Gastroesophageal sphincter (tissue), 4 donors: ENCODE data around the gene SLC6A3. TPM values are rescaled to one million over a fixed set of nuclear protein-coding genes. Genes with fewer than 3 reads are reported as not detected.

Experiments used
- ATAC-seq: fragments of 150-250 bp; one replicate; pipeline ENCODE4 v1.9.1; 2016; ENCODE audit warnings: mild to moderate bottlenecking, moderate library complexity
- H3K27ac ChIP-seq, 4 donors: fragments of 200-600 bp; sonication (generic) in 3 of 4; 1 replicate in 3 of 4; 2 replicates in 1 of 4; pipeline ENCODE4 v1.5.1; 2016 to 2019
- H3K27me3 ChIP-seq: fragments of 200-600 bp; sonication (generic); one replicate; pipeline ENCODE4 v1.5.1; 2019
- H3K36me3 ChIP-seq, 2 donors: fragments of 200-600 bp; sonication (generic); one replicate each; pipeline ENCODE4 v1.5.1; 2019; ENCODE audit warnings: control low read depth in 1 of 2
- H3K4me1 ChIP-seq, 3 donors: fragments of 200-600 bp; sonication (generic); 1 replicate in 2 of 3; 2 replicates in 1 of 3; pipeline ENCODE4 v1.5.1; 2016 to 2019; ENCODE audit warnings: control low read depth in 2 of 3
- H3K4me3 ChIP-seq, 2 donors: fragments of 200-600 bp; sonication (generic); one replicate each; pipeline ENCODE4 v1.5.1; 2019; ENCODE audit warnings: mild to moderate bottlenecking in 1 of 2, moderate library complexity in 1 of 2
- H3K9me3 ChIP-seq, 3 donors: fragments of 200-600 bp; sonication (generic); one replicate each; pipeline ENCODE4 v1.5.1; 2017 to 2019; ENCODE audit warnings: control low read depth in 2 of 3
- EP300 ChIP-seq: sonication (generic); formaldehyde crosslinking; IDR thresholded peaks from one replicate; pipeline ENCODE4 v1.6.1; 2017; ENCODE audit warnings: antibody characterized with exemption, mild to moderate bottlenecking
- POLR2A ChIP-seq, 2 donors: fragments of 450-650 bp; IDR thresholded peaks; one replicate each; pipeline ENCODE4 v1.6.1; 2017; ENCODE audit warnings: antibody characterized with exemption in 2 of 2, mild to moderate bottlenecking in 2 of 2, moderate library complexity in 1 of 2
- POLR2AphosphoS5 ChIP-seq: sonication (generic); formaldehyde crosslinking; IDR thresholded peaks from one replicate; pipeline ENCODE4 v1.6.1; 2017; ENCODE audit warnings: antibody characterized with exemption
- WGBS, 2 donors: methylation state at CpG; one replicate each; pipeline ENCODE4 v1.1.5; 2018; ENCODE audit warnings: low coverage in 1 of 2; 5-methylcytosine and 5-hydroxymethylcytosine counted together
- total RNA-seq, 4 donors: library from RNA; depleted of rRNA; stranded (reverse); fragments of >200 nt; gene quantifications; one replicate each; pipeline ENCODE4 v1.1.0, GENCODE V29; 2016
- TF ChIP-seq, protein P1 (sequence below), 4 experiments: fragments of 200-600 bp in 2 of 4; fragments of 450-650 bp in 2 of 4; sonication (generic) in 1 of 4; IDR thresholded peaks; one replicate each; pipeline ENCODE4 v1.5.1; 2017 to 2019; ENCODE audit warnings: antibody characterized with exemption in 4 of 4, mild to moderate bottlenecking in 2 of 4, moderate library complexity in 2 of 4

Gene SLC6A3
- total RNA-seq, 4 donors from 2014 or later, result not detected

DNA sequence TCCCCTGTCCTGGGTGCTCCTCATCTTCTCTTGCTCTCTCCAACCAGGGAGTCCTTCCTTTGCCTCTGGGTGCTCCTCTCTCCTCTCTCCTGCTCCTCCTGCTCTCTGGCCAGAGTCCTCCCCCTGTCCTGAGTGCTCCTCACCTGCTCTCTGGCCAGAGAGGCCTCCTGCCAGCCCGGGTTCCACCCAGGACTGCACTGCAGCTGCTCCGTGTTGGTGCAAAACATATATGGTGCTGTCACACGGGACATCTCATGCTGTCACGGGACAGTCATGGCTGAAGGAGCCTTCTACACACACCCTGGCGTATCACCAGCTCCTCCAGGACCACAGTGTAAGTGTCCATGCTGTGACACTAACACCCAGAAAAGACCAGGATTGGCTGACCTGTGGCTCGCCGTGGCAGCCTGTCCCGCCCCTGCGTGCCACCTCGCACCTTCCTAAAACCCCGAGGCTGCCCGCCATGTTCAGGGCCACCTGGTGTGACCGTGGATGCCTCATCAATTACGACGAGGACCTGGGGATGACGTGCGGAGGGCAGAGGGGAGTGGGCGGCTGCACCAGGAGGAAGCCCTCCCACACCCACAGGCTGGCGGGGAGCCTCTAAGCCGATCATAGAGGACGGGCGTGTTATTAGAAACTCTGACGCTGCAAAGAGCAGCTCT, 27.9 kb upstream of the SLC6A3 start:
- WGBS, 2 donors, result 93% methylated on average over 3 of the region's 23 CpGs; no CpG with 5 or more reads in 1 of the 2 donors
- Histone ChIP-seq H3K36me3 (peaks cover 0 to 95% of the 10 kb centered on the region in 2 donors), H3K27me3 (no peaks in the 10 kb centered on the region), H3K9me3 (no peaks in the 10 kb centered on the region), H3K4me1 (no peaks in the 10 kb centered on the region), H3K4me3 (no peak overlapping the region), H3K27ac (no peak overlapping the region)
- no peak for ATAC-seq
- no peak for TF ChIP-seq POLR2AphosphoS5
- no peak for TF ChIP-seq EP300
- TF ChIP-seq, protein P1, sequence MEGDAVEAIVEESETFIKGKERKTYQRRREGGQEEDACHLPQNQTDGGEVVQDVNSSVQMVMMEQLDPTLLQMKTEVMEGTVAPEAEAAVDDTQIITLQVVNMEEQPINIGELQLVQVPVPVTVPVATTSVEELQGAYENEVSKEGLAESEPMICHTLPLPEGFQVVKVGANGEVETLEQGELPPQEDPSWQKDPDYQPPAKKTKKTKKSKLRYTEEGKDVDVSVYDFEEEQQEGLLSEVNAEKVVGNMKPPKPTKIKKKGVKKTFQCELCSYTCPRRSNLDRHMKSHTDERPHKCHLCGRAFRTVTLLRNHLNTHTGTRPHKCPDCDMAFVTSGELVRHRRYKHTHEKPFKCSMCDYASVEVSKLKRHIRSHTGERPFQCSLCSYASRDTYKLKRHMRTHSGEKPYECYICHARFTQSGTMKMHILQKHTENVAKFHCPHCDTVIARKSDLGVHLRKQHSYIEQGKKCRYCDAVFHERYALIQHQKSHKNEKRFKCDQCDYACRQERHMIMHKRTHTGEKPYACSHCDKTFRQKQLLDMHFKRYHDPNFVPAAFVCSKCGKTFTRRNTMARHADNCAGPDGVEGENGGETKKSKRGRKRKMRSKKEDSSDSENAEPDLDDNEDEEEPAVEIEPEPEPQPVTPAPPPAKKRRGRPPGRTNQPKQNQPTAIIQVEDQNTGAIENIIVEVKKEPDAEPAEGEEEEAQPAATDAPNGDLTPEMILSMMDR (IDR thresholded peaks at IDR 0.05), result no peak
- TF ChIP-seq POLR2A (IDR thresholded peaks at IDR 0.05), result no peak

DNA sequence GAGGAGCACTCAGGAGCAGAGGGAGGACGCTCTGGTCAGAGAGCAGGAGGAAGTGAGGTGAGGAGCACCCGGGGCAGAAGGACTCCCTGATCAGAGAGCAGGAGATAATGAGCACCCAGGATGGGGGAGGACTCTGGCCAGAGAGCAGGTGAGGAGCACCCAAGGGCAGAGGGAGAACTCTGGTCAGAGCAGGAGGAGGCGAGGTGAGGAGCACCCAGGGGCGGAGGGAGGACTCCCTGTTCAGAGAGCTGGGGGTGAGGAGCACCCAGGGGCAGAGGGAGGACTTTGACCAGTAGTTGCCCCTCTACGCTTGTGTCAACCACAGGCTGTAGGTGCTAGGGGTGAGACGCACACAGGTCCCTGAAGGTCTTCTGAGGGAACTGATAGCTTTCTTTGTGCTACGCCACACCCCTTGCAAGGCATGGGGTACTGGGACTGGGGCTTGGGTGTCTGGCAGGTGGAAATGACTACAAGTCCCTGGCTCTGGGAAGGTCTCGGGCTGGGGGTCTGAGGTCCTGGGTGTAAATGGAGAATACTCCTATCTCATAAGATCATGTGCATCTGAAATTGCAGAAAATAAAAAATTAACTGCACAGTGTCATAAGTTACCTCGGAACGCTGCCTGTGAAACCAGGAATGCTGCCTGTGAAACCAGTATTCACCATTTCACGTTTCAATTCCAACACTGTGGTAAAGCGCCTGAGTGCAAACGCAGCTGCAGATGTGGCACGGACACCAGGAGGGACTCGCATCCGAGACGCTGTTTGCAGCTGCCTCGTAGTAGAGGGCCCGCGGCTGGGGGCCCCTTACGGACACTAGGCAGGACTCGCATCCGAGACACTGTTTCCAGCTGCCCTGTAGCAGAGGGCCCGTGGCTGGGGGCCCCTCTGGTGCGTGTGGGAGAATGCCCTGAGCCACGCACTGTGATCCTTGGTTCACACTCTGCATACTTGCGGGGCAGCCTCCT, 27.0 kb upstream of the SLC6A3 start:
- WGBS, 2 donors, result 93 to 97% methylated on average over 11 to 22 of the region's 27 CpGs
- Histone ChIP-seq H3K4me1 (no peaks in the 10 kb centered on the region), H3K36me3 (peaks cover 0 to 96% of the 10 kb centered on the region in 2 donors), H3K9me3 (no peaks in the 10 kb centered on the region), H3K27me3 (no peaks in the 10 kb centered on the region), H3K27ac (no peak overlapping the region), H3K4me3 (no peak overlapping the region)
- TF ChIP-seq EP300, result no peak
- TF ChIP-seq POLR2AphosphoS5, result no peak
- TF ChIP-seq, protein P1 (IDR thresholded peaks at IDR 0.05), result no peak
- TF ChIP-seq POLR2A (IDR thresholded peaks at IDR 0.05), result no peak
- no peak for ATAC-seq

DNA sequence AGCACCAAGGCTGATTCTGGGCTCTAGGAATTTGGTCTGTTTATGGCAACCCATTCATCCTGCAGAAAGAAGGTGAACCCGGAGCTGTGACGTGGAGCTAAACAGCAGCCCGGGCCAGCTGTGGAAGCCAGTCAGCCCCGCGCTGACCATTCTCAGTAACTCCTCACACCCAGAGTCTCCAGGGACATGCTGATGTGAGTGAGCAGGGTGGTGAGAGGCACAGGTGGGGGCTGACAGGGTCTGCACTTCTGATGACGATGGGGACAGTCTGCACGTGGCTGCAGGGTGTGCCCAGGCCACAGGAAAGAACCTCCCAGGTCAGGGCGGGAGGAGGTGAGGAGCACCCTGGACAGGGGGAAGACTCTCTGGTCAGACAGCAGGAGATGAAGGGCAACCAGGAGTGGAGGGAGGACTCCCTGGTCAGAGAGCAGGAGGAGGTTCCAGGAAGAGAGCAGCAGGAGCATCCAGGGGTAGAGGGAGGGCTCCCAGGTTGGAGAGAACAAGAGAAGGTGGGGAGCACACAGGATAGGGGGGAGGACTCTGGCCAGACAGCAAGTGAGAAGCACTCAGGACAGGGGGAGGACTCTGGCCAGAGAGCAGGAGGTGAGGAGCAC, 26.1 kb upstream of the SLC6A3 start:
- no peak for TF ChIP-seq POLR2AphosphoS5
- TF ChIP-seq, protein P1 (IDR thresholded peaks at IDR 0.05), result no peak
- no peak for TF ChIP-seq EP300
- no peak for TF ChIP-seq POLR2A (IDR thresholded peaks at IDR 0.05)
- WGBS, 2 donors, result 83 to 88% methylated on average over 3 to 5 of the region's 8 CpGs
- Histone ChIP-seq H3K27me3 (no peaks in the 10 kb centered on the region), H3K27ac (no peak overlapping the region), H3K4me3 (no peak overlapping the region), H3K36me3 (peaks cover 0 to 96% of the 10 kb centered on the region in 2 donors), H3K9me3 (no peaks in the 10 kb centered on the region), H3K4me1 (no peaks in the 10 kb centered on the region)
- no peak for ATAC-seq

DNA sequence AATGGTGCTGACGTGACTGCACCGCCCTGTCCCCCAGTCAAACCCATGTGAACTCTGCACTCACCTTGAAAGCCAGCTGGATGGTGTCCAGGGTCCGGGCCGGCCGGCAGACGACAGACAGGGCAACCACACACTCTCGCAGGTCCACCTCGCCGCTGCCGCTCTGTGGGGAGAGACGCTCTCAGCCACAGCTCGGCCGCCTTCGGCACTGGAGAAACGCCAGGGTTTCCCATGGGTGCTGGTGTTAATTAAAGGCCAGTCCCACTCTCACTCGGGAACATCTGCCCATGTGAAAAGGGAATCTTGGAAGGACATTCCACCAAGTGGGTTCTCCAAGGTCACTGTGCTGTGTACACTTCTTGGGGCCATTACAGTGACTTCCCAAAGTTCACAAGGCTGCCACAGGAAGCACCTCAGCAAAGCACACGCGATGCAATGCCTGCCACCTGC, 25.5 kb upstream of the SLC6A3 start:
- H3K4me1 ChIP-seq, result no peaks in the 10 kb centered on the region
- TF ChIP-seq, protein P1 (IDR thresholded peaks at IDR 0.05), result no peak
- TF ChIP-seq POLR2A (IDR thresholded peaks at IDR 0.05) (no peak), EP300 (no peak)
- no peaks in the 10 kb centered on the region for H3K27me3 ChIP-seq
- WGBS, 2 donors, result 71% methylated on average over 4 of the region's 18 CpGs; no CpG with 5 or more reads in 1 of the 2 donors
- H3K36me3 ChIP-seq, result peaks cover 0 to 96% of the 10 kb centered on the region in 2 donors
- no peaks in the 10 kb centered on the region for H3K9me3 ChIP-seq
- ATAC-seq, result no peak
- no peak overlapping the region for H3K27ac ChIP-seq
- no peak overlapping the region for H3K4me3 ChIP-seq
